GM19193 (cell line): ENCODE data around the gene ARHGAP31.

ENCODE experiments used
- POLR2A ChIP-seq: IDR thresholded peaks from 4 replicates; pipeline ENCODE4 v1.6.1; 2011; ENCODE audit not compliant: insufficient read depth, insufficient read length; ENCODE audit errors: extremely low read depth

Gene ARHGAP31

GRCh38 chr3:119323723-119324085 lies 29.5 kb downstream of the ARHGAP31 start:
- no peak for TF ChIP-seq POLR2A

GRCh38 chr3:119324899-119325298 lies 30.7 kb downstream of the ARHGAP31 start:
- TF ChIP-seq POLR2A = no peak

GRCh38 chr3:119326976-119327375 lies 32.8 kb downstream of the ARHGAP31 start:
- no peak for TF ChIP-seq POLR2A

- no peak for TF ChIP-seq POLR2A
Measured at GRCh38 chr3:119329551-119329950, 35.4 kb downstream of the ARHGAP31 start.

- no peak for TF ChIP-seq POLR2A
Measured at GRCh38 chr3:119330181-119330580, 36.0 kb downstream of the ARHGAP31 start.

GRCh38 chr3:119330858-119331257 lies 36.7 kb downstream of the ARHGAP31 start:
- TF ChIP-seq POLR2A = no peak

- no peak for TF ChIP-seq POLR2A
Measured at GRCh38 chr3:119331661-119332060, 37.5 kb downstream of the ARHGAP31 start.

GRCh38 chr3:119333773-119334509 lies 39.8 kb downstream of the ARHGAP31 start:
- TF ChIP-seq POLR2A = no peak

- TF ChIP-seq POLR2A = no peak
Measured at GRCh38 chr3:119336823-119337222, 42.6 kb downstream of the ARHGAP31 start.

- no peak for TF ChIP-seq POLR2A
Measured at GRCh38 chr3:119338754-119339153, 44.6 kb downstream of the ARHGAP31 start.

- no peak for TF ChIP-seq POLR2A
Measured at GRCh38 chr3:119340014-119340413, 45.8 kb downstream of the ARHGAP31 start.

GRCh38 chr3:119340446-119340845 lies 46.3 kb downstream of the ARHGAP31 start:
- no peak for TF ChIP-seq POLR2A

GRCh38 chr3:119342176-119342575 lies 48.0 kb downstream of the ARHGAP31 start:
- no peak for TF ChIP-seq POLR2A

GRCh38 chr3:119343719-119344118 lies 49.5 kb downstream of the ARHGAP31 start:
- TF ChIP-seq POLR2A = no peak

- no peak for TF ChIP-seq POLR2A
Measured at GRCh38 chr3:119346076-119346496, 51.9 kb downstream of the ARHGAP31 start.

GRCh38 chr3:119347036-119347435 lies 52.9 kb downstream of the ARHGAP31 start:
- no peak for TF ChIP-seq POLR2A
